ENCODE results near the gene PALM. TPM values are rescaled to one million over a fixed set of nuclear protein-coding genes. Genes with fewer than 3 reads are reported as not detected.

The PALM gene
- total and polyA plus RNA-seq, 10 of the 15 experiments (the other 5 are each of a cell fraction or from before 2014, with no cell fraction given) = 0.09 to 0.95 (median 0.23) TPM; not detected in 2

GRCh38 chr19:754530-754929, 45.8 kb downstream of the PALM start (continued):
- TF ChIP-seq ZNF592 (IDR thresholded peaks at IDR 0.05) (no peak), PAX8 (IDR thresholded peaks at IDR 0.05) (no peak), NR2C2 (IDR thresholded peaks at IDR 0.05; ENCODE audit: borderline replicate concordance, control insufficient read depth, insufficient read length, low read depth) (no peak), HDAC6 (IDR thresholded peaks at IDR 0.05; ENCODE audit: unreplicated experiment) (no peak), ZBTB40 (IDR thresholded peaks at IDR 0.05; ENCODE audit: borderline replicate concordance) (no peak)
